GM23338 (cell line): ENCODE measurements around the gene GSAP. TPM values are rescaled to one million over a fixed set of nuclear protein-coding genes. Genes with fewer than 3 reads are reported as not detected.

Experiments
- ATAC-seq: fragments of 200-7000 bp; cut with Tn5 transposase; 3 replicates; pipeline ENCODE4 v1.9.1; 2020
- DNase-seq: peaks from one replicate; pipeline ENCODE4 v3.0.0-alpha.2; 2015; ENCODE audit warnings: low spot score
- H2AFZ ChIP-seq: fragments of 200-600 bp; sonication (generic); 2 replicates; pipeline ENCODE4 v1.8.0; 2016; ENCODE audit warnings: antibody characterized with exemption, mild to moderate bottlenecking, moderate library complexity
- H3F3A ChIP-seq: fragments of 200-600 bp; sonication (generic); replicated peaks from 2 replicates; pipeline ENCODE4 v1.8.0; 2017; ENCODE audit warnings: antibody characterized with exemption, mixed run types, low read depth
- H3K27ac ChIP-seq: fragments of 200-600 bp; sonication (generic); 2 replicates; pipeline ENCODE4 v1.6.1; 2016; ENCODE audit warnings: low read depth
- H3K27me3 ChIP-seq: fragments of 200-600 bp; sonication (generic); 2 replicates; pipeline ENCODE4 v1.8.0; 2016; ENCODE audit warnings: mild to moderate bottlenecking, mixed run types, moderate library complexity; ENCODE audit not compliant: insufficient read depth
- H3K36me3 ChIP-seq: fragments of 200-600 bp; sonication (generic); 2 replicates; pipeline ENCODE4 v1.8.0; 2016; ENCODE audit warnings: mild to moderate bottlenecking; ENCODE audit not compliant: insufficient read depth
- H3K4me1 ChIP-seq: fragments of 200-600 bp; sonication (generic); 2 replicates; pipeline ENCODE4 v1.8.0; 2016; ENCODE audit warnings: mild to moderate bottlenecking, moderate library complexity; ENCODE audit not compliant: insufficient read depth
- H3K4me2 ChIP-seq: fragments of 200-600 bp; sonication (generic); 2 replicates; pipeline ENCODE4 v1.7.1; 2017; ENCODE audit warnings: mixed run types
- H3K4me3 ChIP-seq: fragments of 200-600 bp; sonication (generic); 2 replicates; pipeline ENCODE4 v1.6.1; 2016; ENCODE audit warnings: mixed run types
- H3K79me2 ChIP-seq: fragments of 200-600 bp; sonication (generic); replicated peaks from 2 replicates; pipeline ENCODE4 v1.8.0; 2017; ENCODE audit warnings: mild to moderate bottlenecking; ENCODE audit not compliant: insufficient read depth
- H3K9me2 ChIP-seq: fragments of 200-600 bp; sonication (generic); 2 replicates; pipeline ENCODE4 v1.8.0; 2017; ENCODE audit not compliant: insufficient read depth
- H4K20me1 ChIP-seq: fragments of 200-600 bp; sonication (generic); replicated peaks from 2 replicates; pipeline ENCODE4 v1.8.0; 2017; ENCODE audit warnings: mild to moderate bottlenecking; ENCODE audit not compliant: insufficient read depth
- H3K27ac Mint-ChIP-seq: 2 replicates; pipeline ENCODE4 v1.8.0; 2020; ENCODE audit warnings: inconsistent platforms, mild to moderate bottlenecking, moderate library complexity, mixed read lengths
- H3K27me3 Mint-ChIP-seq: 3 replicates; pipeline ENCODE4 v1.8.0; 2022; ENCODE audit warnings: low read depth, mild to moderate bottlenecking, moderate library complexity, mixed read lengths, inconsistent platforms; ENCODE audit not compliant: insufficient read depth, poor library complexity
- H3K36me3 Mint-ChIP-seq: 3 replicates; pipeline ENCODE4 v1.8.0; 2021; ENCODE audit warnings: low read depth, mild to moderate bottlenecking, inconsistent platforms, moderate library complexity, mixed read lengths
- H3K4me1 Mint-ChIP-seq: 3 replicates; pipeline ENCODE4 v1.8.0; 2020; ENCODE audit warnings: mild to moderate bottlenecking, inconsistent platforms, mixed read lengths
- H3K4me3 Mint-ChIP-seq: 3 replicates; pipeline ENCODE4 v1.8.0; 2021; ENCODE audit warnings: moderate library complexity, mild to moderate bottlenecking, inconsistent platforms, mixed read lengths
- H3K9me3 Mint-ChIP-seq: 3 replicates; pipeline ENCODE4 v1.8.0; 2020; ENCODE audit warnings: moderate library complexity, mild to moderate bottlenecking, inconsistent platforms, mixed read lengths
- CREB1 ChIP-seq: fragments of 250-450 bp; sonication (Bioruptor Pico); IDR thresholded peaks from 2 replicates; pipeline ENCODE4 v1.5.0; 2020; ENCODE audit warnings: low read depth, mild to moderate bottlenecking, moderate library complexity
- JUNB ChIP-seq: IDR thresholded peaks from one replicate; pipeline ENCODE4 v1.6.1; 2016; ENCODE audit warnings: antibody characterized with exemption; ENCODE audit not compliant: unreplicated experiment
- NANOG ChIP-seq: IDR thresholded peaks from 2 replicates; pipeline ENCODE4 v1.6.1; 2016; ENCODE audit warnings: antibody characterized with exemption, borderline replicate concordance
- POLR2AphosphoS5 ChIP-seq: IDR thresholded peaks from 2 replicates; pipeline ENCODE4 v1.6.1; 2016; ENCODE audit warnings: antibody characterized with exemption, low read depth
- STAT1 ChIP-seq: IDR thresholded peaks from one replicate; pipeline ENCODE4 v1.6.1; 2016; ENCODE audit warnings: antibody characterized with exemption; ENCODE audit not compliant: unreplicated experiment
- ZNF114 ChIP-seq: fragments of 250-450 bp; sonication (Bioruptor Pico); IDR thresholded peaks from 2 replicates; pipeline ENCODE4 v1.5.0; 2020; ENCODE audit warnings: mild to moderate bottlenecking, moderate library complexity
- ZNF331 ChIP-seq: fragments of 250-450 bp; sonication (Bioruptor Pico); IDR thresholded peaks from 2 replicates; pipeline ENCODE4 v1.5.0; 2020; ENCODE audit warnings: low read depth, mild to moderate bottlenecking, moderate library complexity
- polyA plus RNA-seq: library from polyadenylated mRNA; unstranded; fragments of >200 nt; fragmentation: Nextera tagmentation; extraction: Ambion mirVana; gene quantifications from 2 replicates; pipeline ENCODE4 v1.2.1, GENCODE V29; 2016
- total RNA-seq: library from RNA; depleted of rRNA; stranded (reverse); fragments of >200 nt; shearing (Covaris generic); gene quantifications from 2 replicates; pipeline ENCODE4 v1.2.3, GENCODE V29; 2014
- TF ChIP-seq, protein P1 (sequence below): IDR thresholded peaks from one replicate; pipeline ENCODE4 v1.6.1; 2018; ENCODE audit warnings: antibody characterized with exemption; ENCODE audit not compliant: unreplicated experiment
- TF ChIP-seq, protein P2 (sequence below): IDR thresholded peaks from 2 replicates; pipeline ENCODE4 v1.6.1; 2016; ENCODE audit warnings: antibody characterized with exemption
- TF ChIP-seq, protein P3 (sequence below), 2 experiments: fragments of 200-600 bp in 1 of 2; sonication (generic) in 1 of 2; conservative IDR thresholded peaks; 2 replicates each; pipeline versions ENCODE4 v1.5.1 to v1.6.1; 2016 to 2017; ENCODE audit warnings: antibody characterized with exemption in 2 of 2, low read depth in 2 of 2, mild to moderate bottlenecking in 2 of 2, moderate library complexity in 1 of 2

Gene GSAP
- total and polyA plus RNA-seq, 2 experiments from 2014 or later: 0.63 to 1.1 TPM

DNA sequence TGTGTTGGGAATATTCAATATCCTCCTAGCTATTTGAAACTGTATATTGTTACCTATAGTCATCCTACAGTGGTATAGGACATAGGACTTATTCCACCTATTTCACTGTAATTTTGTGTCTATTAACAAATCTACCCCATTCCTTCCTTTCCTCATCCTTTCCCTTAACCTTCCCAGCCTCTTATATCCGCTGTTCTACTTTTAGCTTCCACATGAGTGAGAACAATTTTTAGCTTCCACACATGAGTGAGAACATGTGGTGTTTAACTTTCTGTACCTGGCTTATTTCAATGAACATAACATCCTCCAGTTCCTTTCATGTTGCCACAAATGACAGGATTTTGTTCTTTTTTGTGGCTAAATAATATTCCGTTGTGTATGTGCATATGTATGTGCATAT lies 120.6 kb downstream of the GSAP start:
- no peak overlapping the region for H3K4me2 ChIP-seq
- TF ChIP-seq POLR2AphosphoS5 (no peak), CREB1 (CRISPR knock-in tag) (no peak), NANOG (no peak), JUNB (no peak), ZNF114 (CRISPR knock-in tag) (no peak), STAT1 (no peak), ZNF331 (no peak)
- TF ChIP-seq, protein P1, sequence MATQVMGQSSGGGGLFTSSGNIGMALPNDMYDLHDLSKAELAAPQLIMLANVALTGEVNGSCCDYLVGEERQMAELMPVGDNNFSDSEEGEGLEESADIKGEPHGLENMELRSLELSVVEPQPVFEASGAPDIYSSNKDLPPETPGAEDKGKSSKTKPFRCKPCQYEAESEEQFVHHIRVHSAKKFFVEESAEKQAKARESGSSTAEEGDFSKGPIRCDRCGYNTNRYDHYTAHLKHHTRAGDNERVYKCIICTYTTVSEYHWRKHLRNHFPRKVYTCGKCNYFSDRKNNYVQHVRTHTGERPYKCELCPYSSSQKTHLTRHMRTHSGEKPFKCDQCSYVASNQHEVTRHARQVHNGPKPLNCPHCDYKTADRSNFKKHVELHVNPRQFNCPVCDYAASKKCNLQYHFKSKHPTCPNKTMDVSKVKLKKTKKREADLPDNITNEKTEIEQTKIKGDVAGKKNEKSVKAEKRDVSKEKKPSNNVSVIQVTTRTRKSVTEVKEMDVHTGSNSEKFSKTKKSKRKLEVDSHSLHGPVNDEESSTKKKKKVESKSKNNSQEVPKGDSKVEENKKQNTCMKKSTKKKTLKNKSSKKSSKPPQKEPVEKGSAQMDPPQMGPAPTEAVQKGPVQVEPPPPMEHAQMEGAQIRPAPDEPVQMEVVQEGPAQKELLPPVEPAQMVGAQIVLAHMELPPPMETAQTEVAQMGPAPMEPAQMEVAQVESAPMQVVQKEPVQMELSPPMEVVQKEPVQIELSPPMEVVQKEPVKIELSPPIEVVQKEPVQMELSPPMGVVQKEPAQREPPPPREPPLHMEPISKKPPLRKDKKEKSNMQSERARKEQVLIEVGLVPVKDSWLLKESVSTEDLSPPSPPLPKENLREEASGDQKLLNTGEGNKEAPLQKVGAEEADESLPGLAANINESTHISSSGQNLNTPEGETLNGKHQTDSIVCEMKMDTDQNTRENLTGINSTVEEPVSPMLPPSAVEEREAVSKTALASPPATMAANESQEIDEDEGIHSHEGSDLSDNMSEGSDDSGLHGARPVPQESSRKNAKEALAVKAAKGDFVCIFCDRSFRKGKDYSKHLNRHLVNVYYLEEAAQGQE: no peak
- TF ChIP-seq, protein P2, sequence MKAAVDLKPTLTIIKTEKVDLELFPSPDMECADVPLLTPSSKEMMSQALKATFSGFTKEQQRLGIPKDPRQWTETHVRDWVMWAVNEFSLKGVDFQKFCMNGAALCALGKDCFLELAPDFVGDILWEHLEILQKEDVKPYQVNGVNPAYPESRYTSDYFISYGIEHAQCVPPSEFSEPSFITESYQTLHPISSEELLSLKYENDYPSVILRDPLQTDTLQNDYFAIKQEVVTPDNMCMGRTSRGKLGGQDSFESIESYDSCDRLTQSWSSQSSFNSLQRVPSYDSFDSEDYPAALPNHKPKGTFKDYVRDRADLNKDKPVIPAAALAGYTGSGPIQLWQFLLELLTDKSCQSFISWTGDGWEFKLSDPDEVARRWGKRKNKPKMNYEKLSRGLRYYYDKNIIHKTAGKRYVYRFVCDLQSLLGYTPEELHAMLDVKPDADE: no peak
- TF ChIP-seq, protein P3, sequence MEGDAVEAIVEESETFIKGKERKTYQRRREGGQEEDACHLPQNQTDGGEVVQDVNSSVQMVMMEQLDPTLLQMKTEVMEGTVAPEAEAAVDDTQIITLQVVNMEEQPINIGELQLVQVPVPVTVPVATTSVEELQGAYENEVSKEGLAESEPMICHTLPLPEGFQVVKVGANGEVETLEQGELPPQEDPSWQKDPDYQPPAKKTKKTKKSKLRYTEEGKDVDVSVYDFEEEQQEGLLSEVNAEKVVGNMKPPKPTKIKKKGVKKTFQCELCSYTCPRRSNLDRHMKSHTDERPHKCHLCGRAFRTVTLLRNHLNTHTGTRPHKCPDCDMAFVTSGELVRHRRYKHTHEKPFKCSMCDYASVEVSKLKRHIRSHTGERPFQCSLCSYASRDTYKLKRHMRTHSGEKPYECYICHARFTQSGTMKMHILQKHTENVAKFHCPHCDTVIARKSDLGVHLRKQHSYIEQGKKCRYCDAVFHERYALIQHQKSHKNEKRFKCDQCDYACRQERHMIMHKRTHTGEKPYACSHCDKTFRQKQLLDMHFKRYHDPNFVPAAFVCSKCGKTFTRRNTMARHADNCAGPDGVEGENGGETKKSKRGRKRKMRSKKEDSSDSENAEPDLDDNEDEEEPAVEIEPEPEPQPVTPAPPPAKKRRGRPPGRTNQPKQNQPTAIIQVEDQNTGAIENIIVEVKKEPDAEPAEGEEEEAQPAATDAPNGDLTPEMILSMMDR (conservative IDR thresholded peaks at IDR 0.05; ENCODE audit: low read depth in 2 of 2): no peak

DNA sequence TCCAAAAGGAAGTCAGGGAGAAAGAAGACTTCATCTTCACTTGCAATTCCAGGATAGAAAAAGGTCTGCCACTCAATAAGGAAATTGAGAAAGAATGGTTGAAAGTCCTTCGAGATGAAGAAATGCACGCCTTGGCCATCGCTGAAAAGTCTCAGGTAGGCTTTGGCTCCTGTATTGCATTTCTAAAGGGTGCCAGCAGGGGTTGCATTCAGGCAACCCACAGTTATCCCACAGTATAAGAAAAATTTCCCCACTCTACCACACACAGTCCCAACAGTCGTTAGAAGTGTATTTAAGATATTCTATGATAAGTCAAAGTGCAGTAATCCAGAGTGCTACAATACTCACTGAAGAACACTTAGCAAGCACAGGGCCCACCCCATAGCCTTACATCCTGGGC lies 123.1 kb downstream of the GSAP start:
- Histone ChIP-seq H3K27ac (no peak overlapping the region), H3K36me3 (no peaks in the 10 kb centered on the region), H3K4me3 (no peak overlapping the region), H3K4me1 (peaks cover 5% of the 10 kb centered on the region; the same call in 1 of the 2 replicates), H3K27me3 (no peaks in the 10 kb centered on the region), H2AFZ (no peak overlapping the region), H3K79me2 (no peaks in the 10 kb centered on the region), H3F3A (no peaks in the 10 kb centered on the region), H3K9me2 (no peaks in the 10 kb centered on the region), H3K4me2 (no peak overlapping the region), H4K20me1 (no peaks in the 10 kb centered on the region)
- H3K4me1 Mint-ChIP-seq: no peaks in the 10 kb centered on the region
- no peak for TF ChIP-seq ZNF331
- TF ChIP-seq, protein P1: no peak
- TF ChIP-seq ZNF114 (CRISPR knock-in tag): no peak
- TF ChIP-seq STAT1: no peak
- TF ChIP-seq, protein P3 (conservative IDR thresholded peaks at IDR 0.05; ENCODE audit: low read depth in 2 of 2): peak; percentile 29 to 35
- TF ChIP-seq, protein P2: no peak
- H3K27me3 Mint-ChIP-seq: no peaks in the 10 kb centered on the region
- H3K27ac Mint-ChIP-seq: no peak overlapping the region
- H3K36me3 Mint-ChIP-seq: no peaks in the 10 kb centered on the region
- no peak for DNase-seq
- peaks cover under 1% of the 10 kb centered on the region; the same call in 1 of the 3 replicates for H3K9me3 Mint-ChIP-seq
- ATAC-seq: peak; percentile 35; the same call in 1 of the 3 replicates
- H3K4me3 Mint-ChIP-seq: no peak overlapping the region

More for the DNA sequence above, 120.6 kb downstream of the GSAP start:
- no peaks in the 10 kb centered on the region for H3K4me1 Mint-ChIP-seq
- ATAC-seq (no peak), DNase-seq (no peak)
- peaks cover 5% of the 10 kb centered on the region; the same call in 1 of the 2 replicates for H3K4me1 ChIP-seq
- H3K27ac ChIP-seq: no peak overlapping the region
- no peaks in the 10 kb centered on the region for H4K20me1 ChIP-seq
- no peak overlapping the region for H3K4me3 ChIP-seq
- H3K36me3 Mint-ChIP-seq: no peaks in the 10 kb centered on the region
- H3K79me2 ChIP-seq: no peaks in the 10 kb centered on the region
- no peaks in the 10 kb centered on the region; the same call in 2 of the 3 replicates for H3K9me3 Mint-ChIP-seq
- H3K27ac Mint-ChIP-seq: no peak overlapping the region
- H3K27me3 Mint-ChIP-seq: no peaks in the 10 kb centered on the region
- no peak overlapping the region for H3K4me3 Mint-ChIP-seq
- no peaks in the 10 kb centered on the region for H3K36me3 ChIP-seq
- H3K27me3 ChIP-seq: no peaks in the 10 kb centered on the region
- H3K9me2 ChIP-seq: no peaks in the 10 kb centered on the region
- no peaks in the 10 kb centered on the region for H3F3A ChIP-seq
- no peak overlapping the region for H2AFZ ChIP-seq
